ENCODE data around the gene ERFL.
"Not testable (repeated sequence)": the region's sequence is repeated elsewhere in the genome, so short reads cannot be mapped to it uniquely, and the experiment has no call there.

ERFL gene

DNA sequence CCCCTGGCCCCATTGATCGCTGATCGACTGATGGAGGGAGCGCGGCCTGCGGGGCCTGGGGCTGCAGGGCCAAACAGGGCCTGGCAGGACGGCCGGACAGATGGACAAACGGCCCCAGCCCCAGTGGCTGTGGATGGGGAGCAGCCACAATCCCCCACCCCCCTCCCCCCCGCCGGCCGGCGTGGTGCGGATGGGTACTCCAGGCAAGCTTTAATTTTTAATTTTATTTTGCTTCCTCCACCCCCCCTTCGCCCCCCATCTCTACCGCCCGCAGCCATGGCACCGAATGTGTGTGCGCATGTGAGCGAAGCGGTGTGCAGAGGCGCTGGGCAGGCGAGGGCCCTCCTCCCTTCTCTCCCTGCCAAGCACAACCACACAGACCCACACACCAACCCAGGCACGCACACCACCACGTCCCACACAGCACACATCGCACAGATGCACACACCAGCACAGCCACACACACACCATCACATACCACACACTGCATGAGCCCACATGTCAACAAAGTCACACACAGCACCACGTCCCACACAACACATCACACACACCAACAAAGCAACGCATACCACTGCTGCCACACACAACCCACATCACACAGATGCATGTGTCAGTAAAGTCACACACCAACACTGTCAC lies 12.4 kb downstream of the ERFL start:
- Histone ChIP-seq H3K9me3 (no peaks in the 10 kb centered on the region), H3K27ac (no peak overlapping the region), H3K36me3 (no peaks in the 10 kb centered on the region), H3K4me1 (ENCODE audit: control insufficient read depth in 1 of 2, insufficient read depth in 1 of 2, low read depth in 1 of 2, low read length in 1 of 2) (no peaks in the 10 kb centered on the region), H3K27me3 (peaks cover 100% of the 10 kb centered on the region), H3K4me3 (ENCODE audit: low read depth in 1 of 2, low read length in 1 of 2) (no peak overlapping the region)
- no peak for TF ChIP-seq CTCF (IDR thresholded peaks at IDR 0.05)

DNA sequence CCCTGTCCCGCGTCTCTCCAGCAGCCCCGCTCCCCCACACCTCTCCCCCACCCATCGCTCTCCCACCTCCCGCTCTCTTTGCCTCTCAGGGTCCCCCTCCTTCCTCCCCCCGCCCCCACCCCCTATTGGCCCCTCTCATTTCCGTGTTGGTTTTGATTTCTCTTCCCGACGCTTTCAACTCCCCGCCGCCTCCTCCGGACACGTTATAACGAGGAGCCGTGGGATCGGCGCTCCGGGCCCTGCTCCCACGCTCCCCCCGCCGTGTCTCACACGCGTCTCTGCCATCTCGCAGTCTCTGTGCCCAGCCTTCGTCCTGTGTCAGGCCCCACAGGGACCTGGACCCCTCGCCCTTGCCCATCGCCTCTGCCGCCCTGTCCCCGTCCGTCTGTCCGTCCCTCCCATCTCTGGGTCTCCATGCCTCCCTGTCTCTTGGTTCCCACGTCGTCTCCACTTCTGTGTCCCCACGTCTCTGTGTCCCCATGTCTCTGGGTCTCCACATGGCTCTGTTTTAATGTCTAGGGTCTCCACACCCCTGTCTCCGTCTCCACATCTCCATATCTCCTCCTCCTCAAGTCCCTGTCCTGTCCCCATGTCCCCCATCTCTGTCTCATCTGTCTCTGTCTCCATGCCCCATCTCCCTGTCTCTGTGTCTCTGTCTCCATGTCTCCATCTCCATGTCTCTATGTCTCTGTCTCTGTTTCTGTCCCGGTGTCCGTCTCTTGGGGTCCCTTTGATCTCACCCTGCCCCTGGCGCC lies 13.1 kb downstream of the ERFL start:
- Histone ChIP-seq H3K4me1 (ENCODE audit: control insufficient read depth in 1 of 2, insufficient read depth in 1 of 2, low read depth in 1 of 2, low read length in 1 of 2) (no peaks in the 10 kb centered on the region), H3K4me3 (ENCODE audit: low read depth in 1 of 2, low read length in 1 of 2) (no peak overlapping the region), H3K36me3 (no peaks in the 10 kb centered on the region), H3K9me3 (no peaks in the 10 kb centered on the region), H3K27ac (no peak overlapping the region), H3K27me3 (peaks cover 98% of the 10 kb centered on the region)
- TF ChIP-seq CTCF (IDR thresholded peaks at IDR 0.05): no peak

DNA sequence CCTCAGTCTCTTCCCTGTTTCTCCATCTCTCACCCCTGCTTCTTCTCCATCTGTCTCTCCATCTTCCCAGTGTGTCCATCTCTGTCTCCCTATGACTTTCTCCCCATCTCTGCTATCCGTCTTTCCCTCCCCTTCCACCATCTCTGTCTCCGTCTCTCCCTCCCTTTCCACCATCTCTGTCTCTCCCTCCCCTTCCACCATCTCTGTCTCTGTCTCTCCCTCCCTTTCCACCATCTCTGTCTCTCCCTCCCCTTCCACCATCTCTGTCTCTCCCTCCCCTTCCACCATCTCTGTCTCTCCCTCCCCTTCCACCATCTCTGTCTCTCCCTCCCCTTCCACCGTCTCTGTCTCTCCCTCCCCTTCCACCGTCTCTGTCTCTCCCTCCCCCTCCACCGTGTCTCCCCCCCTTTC lies 13.8 kb downstream of the ERFL start:
- not testable (repeated sequence) for H3K36me3 ChIP-seq; H3K9me3 ChIP-seq; H3K4me1 ChIP-seq (ENCODE audit: control insufficient read depth in 1 of 2, insufficient read depth in 1 of 2, low read depth in 1 of 2, low read length in 1 of 2); H3K4me3 ChIP-seq (ENCODE audit: low read depth in 1 of 2, low read length in 1 of 2); H3K27ac ChIP-seq
- peaks cover 90% of the 10 kb centered on the region for H3K27me3 ChIP-seq

DNA sequence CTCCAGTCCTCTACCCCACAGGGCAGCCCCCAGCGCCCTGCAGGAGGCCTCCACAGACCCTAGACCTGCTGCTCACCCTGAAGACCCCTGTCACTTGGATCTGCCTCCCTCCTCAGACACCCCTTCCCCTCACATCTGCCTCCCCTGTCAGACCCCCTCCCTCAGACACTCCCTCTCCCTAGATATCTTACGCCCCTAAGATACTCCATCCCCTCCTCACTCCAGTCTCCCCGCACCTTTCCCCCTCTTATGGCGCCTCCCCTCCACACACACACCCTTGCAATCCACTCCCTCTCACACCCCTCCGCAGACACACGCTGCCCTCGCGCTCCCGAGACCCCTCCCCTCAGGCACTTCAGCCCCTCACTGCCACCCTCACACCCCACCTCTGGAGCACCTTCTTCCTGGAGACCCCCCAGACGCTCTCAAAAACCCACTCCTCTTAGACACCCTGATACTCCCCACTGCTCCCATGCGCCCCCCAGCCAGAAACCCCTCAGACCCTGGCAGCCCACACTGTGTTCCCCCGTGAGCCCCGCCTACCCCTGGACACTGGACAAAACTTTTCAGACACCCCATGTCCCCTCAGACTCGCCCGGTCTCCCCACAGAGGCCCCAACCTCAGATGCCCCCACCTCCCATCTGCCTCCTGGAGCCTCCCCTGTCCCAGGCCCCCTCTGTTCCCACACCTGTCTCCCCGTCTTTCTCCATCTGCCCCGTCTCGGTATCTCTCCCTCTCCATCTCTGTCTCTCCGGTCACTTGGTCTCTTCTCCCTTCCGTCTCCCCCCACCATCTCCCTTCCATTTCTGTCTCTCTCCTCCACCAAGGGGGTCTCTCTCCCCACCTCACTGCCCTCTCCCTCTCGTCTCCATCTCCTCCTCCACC lies 14.5 kb downstream of the ERFL start:
- no peak overlapping the region for H3K4me3 ChIP-seq (ENCODE audit: low read depth in 1 of 2, low read length in 1 of 2)
- H3K9me3 ChIP-seq: no peaks in the 10 kb centered on the region
- H3K36me3 ChIP-seq: peaks cover 8% of the 10 kb centered on the region
- H3K4me1 ChIP-seq (ENCODE audit: control insufficient read depth in 1 of 2, insufficient read depth in 1 of 2, low read depth in 1 of 2, low read length in 1 of 2): no peaks in the 10 kb centered on the region
- no peak overlapping the region for H3K27ac ChIP-seq
- H3K27me3 ChIP-seq: peaks cover 84% of the 10 kb centered on the region
- no peak for TF ChIP-seq CTCF (IDR thresholded peaks at IDR 0.05)

- no peak for TF ChIP-seq CTCF (IDR thresholded peaks at IDR 0.05)
- Histone ChIP-seq H3K36me3 (peaks cover 15% of the 10 kb centered on the region), H3K4me3 (ENCODE audit: low read depth in 1 of 2, low read length in 1 of 2) (no peak overlapping the region), H3K27ac (no peak overlapping the region), H3K9me3 (no peaks in the 10 kb centered on the region), H3K27me3 (peaks cover 76% of the 10 kb centered on the region), H3K4me1 (ENCODE audit: control insufficient read depth in 1 of 2, insufficient read depth in 1 of 2, low read depth in 1 of 2, low read length in 1 of 2) (no peaks in the 10 kb centered on the region)
Measured at GRCh38 chr19:41912899-41913537, 15.2 kb downstream of the ERFL start.

Measured in neutrophil (primary cell).